Astrocyte (in vitro differentiated cells and primary cell): ENCODE data around the gene SLC38A1.
"Not testable (repeated sequence)": the region's sequence is repeated elsewhere in the genome, so short reads cannot be mapped to it uniquely, and the experiment has no call there.

Source experiments
- CTCF ChIP-seq: IDR thresholded peaks from 2 replicates; pipeline ENCODE4 v1.5.1; 2011; ENCODE audit warnings: low read depth, mild to moderate bottlenecking, inconsistent platforms, low read length, moderate library complexity; ENCODE audit not compliant: insufficient read depth
- EZH2 ChIP-seq: IDR thresholded peaks from 2 replicates; pipeline ENCODE4 v1.6.1; 2012; ENCODE audit warnings: mild to moderate bottlenecking, low read length, inconsistent platforms; ENCODE audit not compliant: insufficient read depth

DNA sequence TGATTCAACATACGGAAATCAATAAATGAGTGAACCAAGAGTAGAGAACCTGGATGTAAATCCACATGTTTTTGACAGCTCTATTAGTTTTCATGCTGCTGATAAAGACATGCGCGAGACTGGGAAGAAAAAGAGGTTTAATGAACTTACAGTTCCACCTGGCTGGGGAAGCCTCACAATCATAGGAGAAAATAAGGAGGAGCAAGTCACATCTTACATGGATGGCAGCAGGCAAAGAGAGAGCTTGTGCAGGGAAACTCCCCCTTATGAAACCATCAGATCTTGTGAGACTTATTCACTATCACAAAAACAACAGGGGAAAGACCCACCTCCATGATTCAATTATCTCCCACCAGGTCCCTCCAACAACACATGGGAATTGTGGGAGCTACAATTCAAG, 23.1 kb upstream of the SLC38A1 start:
- not testable (repeated sequence) for TF ChIP-seq CTCF, EZH2
